Measurements from ENCODE around the gene TMEM8B.

The TMEM8B gene

DNA sequence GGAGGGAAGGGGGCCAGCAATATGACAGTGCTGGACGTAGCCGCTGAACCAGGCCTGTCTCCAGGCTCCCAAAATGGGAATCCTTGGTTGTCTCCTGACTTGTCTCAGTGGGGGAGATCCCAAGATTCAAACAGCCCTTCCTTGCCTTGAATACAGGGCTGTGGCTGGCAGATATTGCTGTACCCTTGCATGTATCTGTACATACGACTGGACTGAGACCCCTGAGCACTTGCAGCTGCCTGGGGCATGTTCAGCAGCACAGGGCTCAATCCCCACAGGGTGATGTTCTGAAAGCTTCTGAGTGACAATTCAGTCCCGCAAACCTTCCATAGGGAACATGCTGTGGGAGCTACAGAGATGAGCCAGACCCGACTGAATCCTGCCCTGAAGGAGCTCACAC lies 27.9 kb downstream of the TMEM8B start:
- H3K27ac ChIP-seq (ENCODE audit: low read depth, low read length) = no peak overlapping the region
- H3K9me3 ChIP-seq (ENCODE audit: control insufficient read depth, insufficient read depth, low read length) = no peaks in the 10 kb centered on the region
- no peak overlapping the region for H3K4me3 ChIP-seq (ENCODE audit: low read depth, low read length)
- H3K36me3 ChIP-seq (ENCODE audit: control insufficient read depth, insufficient read depth, low read length) = 0 out of 2 replicates have a peak, but pooled peaks cover 6% of the 10 kb centered on the region
- no peaks in the 10 kb centered on the region for H3K27me3 ChIP-seq (ENCODE audit: control insufficient read depth, insufficient read depth, low read length)
- H3K4me1 ChIP-seq (ENCODE audit: control insufficient read depth, insufficient read depth, low read length) = no peaks in the 10 kb centered on the region
- no peak overlapping the region for H3K9ac ChIP-seq (ENCODE audit: low read depth, low read length)

DNA sequence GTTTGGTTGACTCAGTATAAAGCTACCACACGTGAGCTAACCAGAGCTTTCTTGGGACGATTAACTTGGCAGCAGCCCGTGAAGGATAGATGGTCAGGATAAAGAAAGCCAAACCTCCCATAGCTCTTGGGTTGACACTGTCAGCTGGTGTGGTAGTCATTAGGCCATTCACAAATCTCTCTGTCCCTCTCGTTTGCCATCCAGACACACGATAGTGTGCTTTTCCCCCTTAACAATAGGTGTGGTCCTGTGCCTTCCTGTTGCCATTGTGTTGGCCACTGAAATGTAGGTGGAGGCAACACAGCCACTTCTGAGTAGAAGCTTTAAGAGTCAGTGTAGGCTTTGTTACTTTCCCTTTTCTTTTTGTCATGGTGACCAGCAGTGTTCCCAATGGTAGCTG lies 29.4 kb downstream of the TMEM8B start:
- Histone ChIP-seq H3K27ac (ENCODE audit: low read depth, low read length) (no peak overlapping the region), H3K4me3 (ENCODE audit: low read depth, low read length) (no peak overlapping the region), H3K27me3 (ENCODE audit: control insufficient read depth, insufficient read depth, low read length) (no peaks in the 10 kb centered on the region), H3K9me3 (ENCODE audit: control insufficient read depth, insufficient read depth, low read length) (no peaks in the 10 kb centered on the region), H3K9ac (ENCODE audit: low read depth, low read length) (no peak overlapping the region), H3K4me1 (ENCODE audit: control insufficient read depth, insufficient read depth, low read length) (no peaks in the 10 kb centered on the region), H3K36me3 (ENCODE audit: control insufficient read depth, insufficient read depth, low read length) (0 out of 2 replicates have a peak, but pooled peaks cover under 1% of the 10 kb centered on the region)

DNA sequence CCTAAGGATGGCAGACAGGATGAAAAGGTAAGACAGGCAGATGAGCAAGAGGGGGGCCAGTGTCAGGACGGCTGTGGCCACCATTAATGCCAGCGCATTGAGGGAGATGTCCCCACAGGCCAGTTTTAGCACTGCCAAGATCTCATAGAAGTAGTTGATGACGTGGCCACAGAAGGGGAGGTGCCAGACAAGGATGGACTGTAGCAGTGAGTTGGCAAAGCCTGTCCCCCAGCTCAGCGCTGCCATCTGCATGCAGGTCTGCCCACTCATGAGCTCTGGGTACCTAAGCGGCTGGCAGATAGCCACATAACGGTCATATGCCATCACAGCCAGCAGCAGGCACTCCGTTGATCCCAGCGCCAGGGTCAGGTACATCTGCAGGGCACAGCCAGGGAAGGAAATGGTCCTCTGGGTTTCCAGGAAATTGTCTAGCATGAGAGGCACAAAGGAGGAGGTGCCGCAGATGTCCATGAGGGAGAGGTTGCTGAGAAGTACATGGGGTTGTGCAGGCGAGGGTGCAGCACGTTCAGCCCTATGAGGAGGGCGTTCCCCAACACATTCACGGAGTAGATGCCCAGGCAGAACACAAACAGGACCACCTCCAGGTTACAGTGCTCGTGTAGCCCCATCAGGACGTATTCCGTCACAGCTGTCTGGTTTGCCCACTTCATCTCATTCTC lies 30.4 kb downstream of the TMEM8B start:
- no peaks in the 10 kb centered on the region for H3K36me3 ChIP-seq (ENCODE audit: control insufficient read depth, insufficient read depth, low read length)
- H3K9me3 ChIP-seq (ENCODE audit: control insufficient read depth, insufficient read depth, low read length) = no peaks in the 10 kb centered on the region
- no peaks in the 10 kb centered on the region for H3K27me3 ChIP-seq (ENCODE audit: control insufficient read depth, insufficient read depth, low read length)
- no peak overlapping the region for H3K4me3 ChIP-seq (ENCODE audit: low read depth, low read length)
- H3K4me1 ChIP-seq (ENCODE audit: control insufficient read depth, insufficient read depth, low read length) = no peaks in the 10 kb centered on the region
- no peak overlapping the region for H3K9ac ChIP-seq (ENCODE audit: low read depth, low read length)
- no peak overlapping the region for H3K27ac ChIP-seq (ENCODE audit: low read depth, low read length)

DNA sequence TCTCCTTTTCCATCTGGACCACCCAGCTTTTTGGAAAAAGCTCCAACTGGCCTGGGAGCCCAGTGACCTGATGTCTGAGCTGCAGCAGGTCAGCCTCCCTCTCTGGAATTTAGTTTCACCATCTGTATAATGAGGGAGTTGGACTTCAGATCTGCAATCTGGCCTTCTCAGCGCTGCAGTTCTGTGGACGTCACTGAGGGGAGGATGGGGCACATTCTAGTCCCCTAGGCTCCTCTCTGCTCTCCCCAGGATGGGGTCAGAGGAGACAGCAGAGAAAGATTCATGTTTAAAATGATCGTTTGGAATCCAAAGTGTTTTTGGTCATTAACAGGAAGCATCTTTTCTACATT lies 30.9 kb downstream of the TMEM8B start:
- Histone ChIP-seq H3K9me3 (ENCODE audit: control insufficient read depth, insufficient read depth, low read length) (no peaks in the 10 kb centered on the region), H3K9ac (ENCODE audit: low read depth, low read length) (no peak overlapping the region), H3K27me3 (ENCODE audit: control insufficient read depth, insufficient read depth, low read length) (no peaks in the 10 kb centered on the region), H3K4me1 (ENCODE audit: control insufficient read depth, insufficient read depth, low read length) (no peaks in the 10 kb centered on the region), H3K27ac (ENCODE audit: low read depth, low read length) (no peak overlapping the region), H3K4me3 (ENCODE audit: low read depth, low read length) (no peak overlapping the region), H3K36me3 (ENCODE audit: control insufficient read depth, insufficient read depth, low read length) (no peaks in the 10 kb centered on the region)

DNA sequence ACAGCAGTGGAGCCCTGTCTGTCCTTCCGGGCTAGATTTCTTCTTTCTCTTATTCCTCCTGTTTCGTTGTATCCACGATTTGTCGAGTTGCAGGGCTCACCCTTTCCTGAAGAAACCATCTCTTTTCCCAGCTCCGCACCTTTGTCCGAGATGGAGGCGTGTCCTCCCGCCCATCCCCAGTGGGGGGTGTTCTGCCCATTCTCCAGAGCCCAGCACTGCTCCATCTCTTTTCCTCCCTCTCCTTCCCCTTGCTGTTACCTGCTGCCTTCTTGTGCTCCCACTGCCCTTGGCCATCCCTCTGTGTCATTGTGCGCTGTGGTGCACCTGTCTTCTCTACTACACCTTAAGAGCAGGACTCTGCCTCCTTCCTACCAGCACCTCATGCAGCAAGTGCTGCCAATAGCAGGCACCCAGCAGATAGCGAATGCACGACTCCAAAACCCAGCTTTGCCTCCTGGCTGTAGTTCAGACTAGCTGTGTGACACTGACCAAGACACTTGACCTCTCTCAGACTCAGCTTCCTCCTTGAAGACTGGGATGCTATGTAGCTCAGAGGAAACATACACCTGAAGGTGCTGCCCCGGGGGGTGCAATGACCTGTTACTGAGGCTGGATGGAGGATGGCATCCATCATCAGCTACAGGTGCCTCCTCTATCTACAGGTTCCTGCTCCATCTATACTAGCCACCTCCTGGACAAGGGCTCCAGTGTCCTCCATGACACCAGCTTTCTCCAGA lies 32.3 kb downstream of the TMEM8B start:
- no peaks in the 10 kb centered on the region for H3K4me1 ChIP-seq (ENCODE audit: control insufficient read depth, insufficient read depth, low read length)
- no peak overlapping the region for H3K9ac ChIP-seq (ENCODE audit: low read depth, low read length)
- no peaks in the 10 kb centered on the region for H3K36me3 ChIP-seq (ENCODE audit: control insufficient read depth, insufficient read depth, low read length)
- H3K4me3 ChIP-seq (ENCODE audit: low read depth, low read length) = no peak overlapping the region
- no peak overlapping the region for H3K27ac ChIP-seq (ENCODE audit: low read depth, low read length)
- no peaks in the 10 kb centered on the region for H3K27me3 ChIP-seq (ENCODE audit: control insufficient read depth, insufficient read depth, low read length)
- H3K9me3 ChIP-seq (ENCODE audit: control insufficient read depth, insufficient read depth, low read length) = no peaks in the 10 kb centered on the region

GRCh38 chr9:35862328-35862727 lies 33.3 kb downstream of the TMEM8B start:
- no peaks in the 10 kb centered on the region for H3K36me3 ChIP-seq (ENCODE audit: control insufficient read depth, insufficient read depth, low read length)
- no peak overlapping the region for H3K9ac ChIP-seq (ENCODE audit: low read depth, low read length)
- H3K27me3 ChIP-seq (ENCODE audit: control insufficient read depth, insufficient read depth, low read length) = no peaks in the 10 kb centered on the region
- H3K4me1 ChIP-seq (ENCODE audit: control insufficient read depth, insufficient read depth, low read length) = no peaks in the 10 kb centered on the region
- H3K27ac ChIP-seq (ENCODE audit: low read depth, low read length) = no peak overlapping the region
- H3K9me3 ChIP-seq (ENCODE audit: control insufficient read depth, insufficient read depth, low read length) = no peaks in the 10 kb centered on the region
- H3K4me3 ChIP-seq (ENCODE audit: low read depth, low read length) = no peak overlapping the region

- Histone ChIP-seq H3K9ac (ENCODE audit: low read depth, low read length) (no peak overlapping the region), H3K9me3 (ENCODE audit: control insufficient read depth, insufficient read depth, low read length) (no peaks in the 10 kb centered on the region), H3K36me3 (ENCODE audit: control insufficient read depth, insufficient read depth, low read length) (no peaks in the 10 kb centered on the region), H3K4me1 (ENCODE audit: control insufficient read depth, insufficient read depth, low read length) (peaks cover 3% of the 10 kb centered on the region), H3K27me3 (ENCODE audit: control insufficient read depth, insufficient read depth, low read length) (no peaks in the 10 kb centered on the region), H3K4me3 (ENCODE audit: low read depth, low read length) (no peak overlapping the region), H3K27ac (ENCODE audit: low read depth, low read length) (no peak overlapping the region)
Observed at GRCh38 chr9:35863583-35863982, 34.6 kb downstream of the TMEM8B start.

- Histone ChIP-seq H3K9ac (ENCODE audit: low read depth, low read length) (no peak overlapping the region), H3K4me1 (ENCODE audit: control insufficient read depth, insufficient read depth, low read length) (peaks cover 11% of the 10 kb centered on the region)
Observed at GRCh38 chr9:35864695-35865255, 35.7 kb downstream of the TMEM8B start.

GRCh38 chr9:35867538-35867937 lies 38.5 kb downstream of the TMEM8B start:
- no peaks in the 10 kb centered on the region for H3K36me3 ChIP-seq (ENCODE audit: control insufficient read depth, insufficient read depth, low read length)
- no peaks in the 10 kb centered on the region for H3K9me3 ChIP-seq (ENCODE audit: control insufficient read depth, insufficient read depth, low read length)
- H3K4me1 ChIP-seq (ENCODE audit: control insufficient read depth, insufficient read depth, low read length) = peaks cover 11% of the 10 kb centered on the region

More at GRCh38 chr9:35864695-35865255, 35.7 kb downstream of the TMEM8B start:
- H3K27me3 ChIP-seq (ENCODE audit: control insufficient read depth, insufficient read depth, low read length) = no peaks in the 10 kb centered on the region
- H3K9me3 ChIP-seq (ENCODE audit: control insufficient read depth, insufficient read depth, low read length) = no peaks in the 10 kb centered on the region
- no peak overlapping the region for H3K4me3 ChIP-seq (ENCODE audit: low read depth, low read length)
- H3K27ac ChIP-seq (ENCODE audit: low read depth, low read length) = no peak overlapping the region
- H3K36me3 ChIP-seq (ENCODE audit: control insufficient read depth, insufficient read depth, low read length) = no peaks in the 10 kb centered on the region

GRCh38 chr9:35868933-35869332 lies 39.9 kb downstream of the TMEM8B start:
- peaks cover 11% of the 10 kb centered on the region for H3K4me1 ChIP-seq (ENCODE audit: control insufficient read depth, insufficient read depth, low read length)
- H3K9ac ChIP-seq (ENCODE audit: low read depth, low read length) = no peak overlapping the region
- H3K27me3 ChIP-seq (ENCODE audit: control insufficient read depth, insufficient read depth, low read length) = no peaks in the 10 kb centered on the region
- H3K9me3 ChIP-seq (ENCODE audit: control insufficient read depth, insufficient read depth, low read length) = no peaks in the 10 kb centered on the region
- no peak overlapping the region for H3K27ac ChIP-seq (ENCODE audit: low read depth, low read length)
- no peak overlapping the region for H3K4me3 ChIP-seq (ENCODE audit: low read depth, low read length)
- no peaks in the 10 kb centered on the region for H3K36me3 ChIP-seq (ENCODE audit: control insufficient read depth, insufficient read depth, low read length)

More at GRCh38 chr9:35867538-35867937, 38.5 kb downstream of the TMEM8B start:
- Histone ChIP-seq H3K4me3 (ENCODE audit: low read depth, low read length) (no peak overlapping the region), H3K27ac (ENCODE audit: low read depth, low read length) (no peak overlapping the region), H3K27me3 (ENCODE audit: control insufficient read depth, insufficient read depth, low read length) (no peaks in the 10 kb centered on the region), H3K9ac (ENCODE audit: low read depth, low read length) (no peak overlapping the region)

DNA sequence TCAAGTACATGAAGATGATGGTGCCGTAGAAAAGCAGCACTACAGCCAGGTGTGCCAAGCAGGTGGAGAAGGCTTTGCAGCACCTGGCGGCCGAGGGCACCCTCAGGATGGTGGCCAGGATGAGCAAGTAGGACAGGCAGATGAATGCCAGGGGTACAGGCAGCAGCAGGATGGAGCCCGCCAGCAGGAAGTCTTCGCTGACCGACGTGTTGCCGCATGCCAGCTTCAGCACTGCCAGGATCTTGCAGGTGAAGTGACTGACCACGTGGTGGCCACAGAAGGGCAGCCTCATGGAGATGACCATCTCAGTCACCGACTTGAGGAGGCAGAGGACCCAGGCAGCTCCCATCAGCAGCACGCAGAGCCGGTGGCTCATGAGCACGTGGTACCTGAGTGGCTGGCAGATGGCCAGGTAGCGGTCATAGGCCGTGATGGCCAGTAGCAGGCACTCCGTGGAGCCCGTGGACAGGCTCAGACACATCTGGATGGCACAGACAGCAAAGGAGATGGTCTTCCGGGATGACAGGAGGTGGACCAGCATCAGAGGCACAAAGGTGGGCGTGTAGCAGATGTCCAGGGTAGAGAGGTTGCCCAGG lies 40.7 kb downstream of the TMEM8B start:
- peaks cover 11% of the 10 kb centered on the region for H3K4me1 ChIP-seq (ENCODE audit: control insufficient read depth, insufficient read depth, low read length)
- no peak overlapping the region for H3K27ac ChIP-seq (ENCODE audit: low read depth, low read length)
- no peaks in the 10 kb centered on the region for H3K9me3 ChIP-seq (ENCODE audit: control insufficient read depth, insufficient read depth, low read length)
- H3K9ac ChIP-seq (ENCODE audit: low read depth, low read length) = no peak overlapping the region
- no peak overlapping the region for H3K4me3 ChIP-seq (ENCODE audit: low read depth, low read length)
- H3K27me3 ChIP-seq (ENCODE audit: control insufficient read depth, insufficient read depth, low read length) = no peaks in the 10 kb centered on the region
- H3K36me3 ChIP-seq (ENCODE audit: control insufficient read depth, insufficient read depth, low read length) = no peaks in the 10 kb centered on the region

Data from HUES48 (cell line).